A172 (cell line): ENCODE results near the gene MTMR11. TPM values are rescaled to one million over a fixed set of nuclear protein-coding genes. Genes with fewer than 3 reads are reported as not detected.

Experiments used
- DNase-seq: peaks from one replicate; pipeline ENCODE4 v3.0.0-alpha.2; 2015; ENCODE audit warnings: low spot score
- total RNA-seq: library from RNA; depleted of rRNA; stranded (reverse); fragments of >200 nt; shearing (Covaris generic); gene quantifications from 2 replicates; pipeline ENCODE4 v1.2.3, GENCODE V29; 2014

MTMR11 gene
- total RNA-seq, 1 experiment from 2014 or later, result 9.0 TPM

- peak; percentile 88 for DNase-seq
These were observed 470 bp upstream of the MTMR11 start for GRCh38 chr1:149936992-149937705.

- DNase-seq, result no peak
These were observed 2.3 kb downstream of the MTMR11 start for GRCh38 chr1:149934356-149934755.

GRCh38 chr1:149933208-149933607, 3.5 kb downstream of the MTMR11 start:
- DNase-seq, result no peak

GRCh38 chr1:149932474-149932873, 4.2 kb downstream of the MTMR11 start:
- no peak for DNase-seq

- DNase-seq, result peak; percentile 62
These were observed 5.4 kb downstream of the MTMR11 start for GRCh38 chr1:149931212-149931790.

GRCh38 chr1:149929856-149930255, 6.8 kb downstream of the MTMR11 start:
- no peak for DNase-seq

- DNase-seq, result no peak
These were observed 8.3 kb downstream of the MTMR11 start for GRCh38 chr1:149928401-149928724.

GRCh38 chr1:149927563-149928400, 8.9 kb downstream of the MTMR11 start, which contains the start of gene SF3B4:
SF3B4 (minus strand) TSS chr1:149927803; CDS start chr1:149927759, 44 bp downstream.
- DNase-seq, result peak; percentile 94

- DNase-seq, result peak; percentile 22
These were observed 9.6 kb downstream of the MTMR11 start for GRCh38 chr1:149927056-149927562.

- DNase-seq, result no peak
These were observed 10.4 kb downstream of the MTMR11 start for GRCh38 chr1:149926296-149926695.

GRCh38 chr1:149925751-149926150, 10.9 kb downstream of the MTMR11 start:
- DNase-seq, result no peak

- no peak for DNase-seq
These were observed 11.3 kb downstream of the MTMR11 start for GRCh38 chr1:149925345-149925744.

GRCh38 chr1:149923626-149924025, 13.1 kb downstream of the MTMR11 start:
- DNase-seq, result no peak

GRCh38 chr1:149917571-149918144, 19.0 kb downstream of the MTMR11 start, which contains the start of gene SV2A:
SV2A (minus strand) TSS chr1:149917844; CDS start chr1:149913840, 4,004 bp downstream.
- DNase-seq, result peak; percentile 66

- DNase-seq, result no peak
These were observed 19.8 kb downstream of the MTMR11 start for GRCh38 chr1:149916898-149917252.

GRCh38 chr1:149916193-149916897, 20.3 kb downstream of the MTMR11 start:
- DNase-seq, result no peak

GRCh38 chr1:149915429-149916192, 21.1 kb downstream of the MTMR11 start:
- DNase-seq, result no peak

GRCh38 chr1:149914545-149914944, 22.1 kb downstream of the MTMR11 start:
- DNase-seq, result no peak

- DNase-seq, result no peak
These were observed 30.1 kb downstream of the MTMR11 start for GRCh38 chr1:149906570-149907075.

- DNase-seq, result no peak
These were observed 32.7 kb downstream of the MTMR11 start for GRCh38 chr1:149903836-149904491.
